C4-2B (cell line): ENCODE measurements around the gene PLCG1.

Experiments used
- H3K27ac ChIP-seq: fragments of 450-650 bp; 2 replicates; pipeline ENCODE4 v1.5.1; 2017
- ZFX ChIP-seq: fragments of 450-650 bp; IDR thresholded peaks from 2 replicates; pipeline ENCODE4 v1.6.1; 2017
- TF ChIP-seq, protein P1 (sequence below): fragments of 450-650 bp; conservative IDR thresholded peaks from 2 replicates; pipeline ENCODE4 v1.5.1; 2017; ENCODE audit warnings: mild to moderate bottlenecking

The PLCG1 gene

DNA sequence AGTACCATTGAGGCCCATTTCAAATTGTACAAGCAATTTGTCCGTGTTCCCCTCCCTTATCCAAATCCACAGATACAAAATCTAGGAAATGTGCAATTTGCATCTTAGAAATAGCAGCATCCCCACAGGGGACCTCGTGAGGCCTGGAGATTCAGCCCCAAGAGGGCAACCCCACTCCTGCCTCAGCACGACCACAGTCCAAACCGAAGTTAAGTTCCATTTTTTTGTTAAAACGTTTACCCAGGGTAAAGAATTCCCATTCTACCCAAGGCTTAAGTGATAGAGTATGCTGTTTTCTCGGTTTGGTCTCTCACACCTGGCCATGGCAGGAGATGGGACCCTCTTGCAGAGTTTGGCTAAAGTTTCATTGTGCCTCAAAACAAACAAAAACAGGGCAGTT, 41.2 kb downstream of the PLCG1 start:
- H3K27ac ChIP-seq = no peak overlapping the region
- TF ChIP-seq, protein P1, sequence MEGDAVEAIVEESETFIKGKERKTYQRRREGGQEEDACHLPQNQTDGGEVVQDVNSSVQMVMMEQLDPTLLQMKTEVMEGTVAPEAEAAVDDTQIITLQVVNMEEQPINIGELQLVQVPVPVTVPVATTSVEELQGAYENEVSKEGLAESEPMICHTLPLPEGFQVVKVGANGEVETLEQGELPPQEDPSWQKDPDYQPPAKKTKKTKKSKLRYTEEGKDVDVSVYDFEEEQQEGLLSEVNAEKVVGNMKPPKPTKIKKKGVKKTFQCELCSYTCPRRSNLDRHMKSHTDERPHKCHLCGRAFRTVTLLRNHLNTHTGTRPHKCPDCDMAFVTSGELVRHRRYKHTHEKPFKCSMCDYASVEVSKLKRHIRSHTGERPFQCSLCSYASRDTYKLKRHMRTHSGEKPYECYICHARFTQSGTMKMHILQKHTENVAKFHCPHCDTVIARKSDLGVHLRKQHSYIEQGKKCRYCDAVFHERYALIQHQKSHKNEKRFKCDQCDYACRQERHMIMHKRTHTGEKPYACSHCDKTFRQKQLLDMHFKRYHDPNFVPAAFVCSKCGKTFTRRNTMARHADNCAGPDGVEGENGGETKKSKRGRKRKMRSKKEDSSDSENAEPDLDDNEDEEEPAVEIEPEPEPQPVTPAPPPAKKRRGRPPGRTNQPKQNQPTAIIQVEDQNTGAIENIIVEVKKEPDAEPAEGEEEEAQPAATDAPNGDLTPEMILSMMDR = no peak
- TF ChIP-seq ZFX = no peak

DNA sequence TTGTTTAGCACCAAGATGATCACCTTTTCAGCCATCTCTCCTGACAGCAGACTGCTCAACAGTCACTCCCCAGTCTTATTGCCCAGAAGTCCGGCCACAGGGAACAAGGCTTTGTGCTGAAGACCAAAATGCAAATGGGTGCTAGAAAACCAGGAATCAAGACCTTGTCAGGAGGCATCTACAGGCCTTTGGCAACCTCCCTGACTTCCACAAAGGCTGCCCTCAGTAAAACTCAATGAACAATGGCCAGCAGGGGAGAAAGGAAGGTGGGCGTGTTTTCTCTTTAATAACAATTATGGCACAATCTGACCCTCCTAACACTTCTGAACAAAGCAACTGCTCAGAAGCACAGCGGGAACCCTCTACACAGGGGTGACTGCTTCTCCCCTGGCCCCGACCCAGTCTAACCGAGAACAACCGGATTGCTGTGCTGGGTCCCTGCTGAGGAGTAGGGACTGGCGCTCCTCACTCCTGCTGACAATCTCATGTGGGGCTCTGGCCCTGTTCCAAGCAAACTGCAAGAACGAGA, 41.6 kb downstream of the PLCG1 start:
- no peak for TF ChIP-seq ZFX
- TF ChIP-seq, protein P1 = no peak
- H3K27ac ChIP-seq = no peak overlapping the region

DNA sequence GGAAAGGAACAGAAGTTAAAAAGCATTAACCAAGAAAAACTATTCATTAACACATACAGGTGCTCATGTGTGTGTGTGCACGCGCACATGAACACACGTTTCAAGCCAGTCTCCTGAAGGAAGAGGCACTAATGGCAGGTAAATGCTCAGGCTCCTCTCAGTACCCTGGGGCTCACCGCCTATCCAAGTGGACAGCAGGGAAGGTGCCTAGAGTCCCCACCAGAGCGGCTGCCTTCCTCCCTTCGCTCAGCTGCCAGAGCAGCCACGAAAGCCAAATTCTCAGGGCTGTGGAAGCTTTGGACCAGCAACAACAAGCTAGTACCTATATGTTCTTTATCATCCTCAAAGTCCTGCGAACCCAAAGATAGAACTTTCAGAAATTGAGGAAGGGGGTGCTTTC, 42.6 kb downstream of the PLCG1 start:
- TF ChIP-seq, protein P1 = no peak
- H3K27ac ChIP-seq = no peak overlapping the region

DNA sequence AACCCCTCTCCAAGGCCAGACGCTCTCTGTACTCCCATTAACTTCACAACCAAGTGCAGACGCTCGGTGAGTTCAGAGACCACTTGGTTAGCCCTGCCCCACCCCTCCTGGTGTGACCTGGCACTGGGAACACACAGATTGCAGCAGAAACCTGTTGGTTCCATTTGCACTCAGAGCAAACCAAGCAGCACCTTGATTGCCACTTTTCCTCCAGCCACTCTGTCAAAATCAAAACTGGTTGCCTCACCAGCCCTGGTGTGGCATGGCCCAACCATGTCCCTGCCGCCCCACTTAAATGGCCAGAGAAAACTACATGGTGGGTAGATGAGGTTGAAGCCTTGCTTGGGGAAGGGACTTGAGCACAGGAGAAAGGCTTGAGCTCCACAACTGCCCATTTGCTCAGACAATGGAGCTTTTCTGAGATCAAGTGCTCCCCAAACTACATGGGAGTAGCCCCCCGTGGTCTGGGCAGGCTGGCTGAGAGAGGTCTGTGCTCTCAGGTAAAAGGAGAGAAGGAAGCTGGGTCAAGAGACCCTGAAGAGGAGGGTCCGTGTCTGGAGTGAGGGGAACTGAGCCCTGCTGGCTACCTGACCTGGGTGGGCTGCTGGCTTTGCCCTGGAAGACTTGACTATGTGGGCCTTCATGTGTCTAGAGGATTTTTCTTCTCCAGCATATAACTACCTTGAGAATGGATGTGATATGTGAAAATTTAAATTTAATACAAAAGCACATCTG, 43.4 kb downstream of the PLCG1 start:
- TF ChIP-seq ZFX = no peak
- TF ChIP-seq, protein P1 = no peak
- H3K27ac ChIP-seq = no peak overlapping the region

DNA sequence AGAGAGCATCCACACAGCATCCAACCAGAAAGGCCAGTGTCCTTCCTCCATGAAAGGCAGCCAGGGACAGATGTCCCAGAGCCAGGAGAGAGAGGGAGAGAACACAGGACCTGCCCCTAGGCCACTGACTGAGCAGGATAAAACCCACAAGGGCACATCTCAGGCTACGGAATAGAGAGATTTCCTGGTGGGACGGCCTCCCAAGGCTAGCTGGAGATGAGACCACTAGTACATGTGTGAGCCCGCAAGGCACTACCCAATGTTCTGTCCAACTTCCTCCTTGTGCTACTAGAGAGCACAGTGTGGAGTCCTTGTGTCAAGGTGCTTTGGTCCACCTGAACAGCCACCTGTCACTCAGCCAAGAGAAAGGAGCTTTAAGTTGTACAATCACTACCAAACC, 44.2 kb downstream of the PLCG1 start:
- TF ChIP-seq ZFX = no peak
- TF ChIP-seq, protein P1 = no peak

DNA sequence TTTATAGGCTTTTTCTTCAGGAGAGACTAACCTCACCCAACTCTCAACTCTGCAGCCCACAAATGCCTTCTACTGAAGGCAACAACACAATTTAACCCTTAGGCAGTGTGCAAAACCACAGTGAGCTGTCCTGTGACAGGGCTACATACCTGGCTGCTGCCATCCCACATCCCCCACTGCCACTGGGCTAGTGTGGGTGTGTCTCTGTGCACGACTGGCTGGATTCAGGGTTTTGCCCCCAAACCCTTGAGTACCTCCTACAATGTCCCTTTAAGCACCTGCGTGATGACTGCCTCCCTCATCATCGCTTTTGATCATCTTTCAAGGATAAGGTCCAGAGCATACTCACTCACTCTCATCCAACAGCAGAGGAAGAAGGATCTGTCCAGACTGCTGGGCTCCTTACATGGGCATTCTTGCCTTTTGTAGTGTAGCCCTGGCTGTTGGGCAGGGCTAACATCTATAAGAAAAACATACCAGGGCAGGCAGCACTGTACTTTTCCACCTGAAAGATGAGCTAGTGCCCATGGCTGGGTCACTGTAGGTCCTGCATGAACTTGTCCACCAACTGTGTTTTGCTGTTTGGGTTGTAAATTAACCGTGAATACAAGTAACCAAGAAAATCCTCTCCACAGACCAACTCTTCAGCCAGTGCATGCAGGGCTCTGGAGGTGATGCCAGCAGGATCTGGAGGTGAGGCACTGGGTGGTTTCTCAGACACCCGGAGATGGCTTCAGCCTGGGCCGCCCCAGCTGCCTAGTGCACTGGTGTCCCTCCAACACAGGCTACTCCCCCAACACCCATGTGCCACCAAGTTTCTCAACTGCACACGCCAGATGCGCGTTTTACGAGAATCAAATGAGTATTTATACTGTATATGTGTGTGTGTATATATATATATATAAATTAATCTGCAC, 45.2 kb downstream of the PLCG1 start:
- no peak for TF ChIP-seq ZFX
- TF ChIP-seq, protein P1 = no peak

More for the DNA sequence above, 44.2 kb downstream of the PLCG1 start:
- H3K27ac ChIP-seq = no peak overlapping the region

DNA sequence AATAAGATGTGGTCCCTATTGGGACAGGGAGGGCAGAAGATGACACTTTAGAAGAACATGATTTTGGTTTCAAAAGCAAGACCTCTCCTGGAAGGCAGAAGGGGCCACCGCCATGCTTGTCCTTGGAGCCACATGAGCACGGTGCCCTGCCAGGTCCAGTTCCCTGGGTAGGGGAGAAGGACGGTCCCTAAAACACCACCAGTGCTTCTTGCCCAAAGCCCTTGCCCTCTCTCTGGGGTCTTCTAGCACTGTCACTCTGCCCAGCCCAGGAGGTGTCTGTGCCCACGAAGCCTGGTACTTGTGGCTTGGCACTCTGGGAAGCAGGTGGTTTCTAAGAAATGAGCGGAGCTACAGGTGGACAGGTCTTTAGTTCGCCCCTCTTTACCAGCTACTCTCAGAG, 46.0 kb downstream of the PLCG1 start:
- TF ChIP-seq ZFX = no peak
- TF ChIP-seq, protein P1 = no peak
- no peak overlapping the region for H3K27ac ChIP-seq

More for the DNA sequence above, 45.2 kb downstream of the PLCG1 start:
- H3K27ac ChIP-seq = no peak overlapping the region
